Liver (tissue), 9 donors: ENCODE measurements around the gene NFYB. TPM values are rescaled to one million over a fixed set of nuclear protein-coding genes. Genes with fewer than 3 reads are reported as not detected.

ENCODE experiments used
- DNase-seq: peaks from one replicate; pipeline ENCODE4 v3.0.0-alpha.2; 2017; ENCODE audit warnings: low spot score
- H3K27ac ChIP-seq, 2 donors: one replicate each; pipeline ENCODE4 v1.7.0; 2013; ENCODE audit warnings: inconsistent platforms in 2 of 2, low read length in 2 of 2, control low read depth in 1 of 2, low read depth in 1 of 2, mild to moderate bottlenecking in 1 of 2
- H3K27me3 ChIP-seq, 4 donors: one replicate each; pipeline versions ENCODE4 v1.6.1 to v1.7.0; 2013; ENCODE audit warnings: low read length in 3 of 4, inconsistent platforms in 1 of 4, mild to moderate bottlenecking in 1 of 4, moderate library complexity in 1 of 4; ENCODE audit not compliant: control insufficient read depth in 4 of 4, insufficient read depth in 4 of 4
- H3K36me3 ChIP-seq, 4 donors: one replicate each; pipeline versions ENCODE4 v1.6.1 to v1.7.0; 2013; ENCODE audit warnings: low read length in 3 of 4, mild to moderate bottlenecking in 3 of 4, low read depth in 1 of 4, moderate library complexity in 1 of 4; ENCODE audit not compliant: control insufficient read depth in 4 of 4, insufficient read depth in 3 of 4
- H3K4me1 ChIP-seq, 4 donors: one replicate each; pipeline versions ENCODE4 v1.6.1 to v1.7.0; 2013; ENCODE audit warnings: low read length in 3 of 4, mild to moderate bottlenecking in 3 of 4, moderate library complexity in 1 of 4; ENCODE audit not compliant: control insufficient read depth in 4 of 4, insufficient read depth in 4 of 4
- H3K4me3 ChIP-seq, 3 donors: one replicate each; pipeline versions ENCODE4 v1.6.1 to v1.7.0; 2013; ENCODE audit warnings: low read length in 3 of 3, control low read depth in 1 of 3, low read depth in 1 of 3, mild to moderate bottlenecking in 1 of 3
- H3K9ac ChIP-seq, 2 donors: one replicate each; pipeline ENCODE4 v1.7.0; 2013; ENCODE audit warnings: low read length in 2 of 2, mild to moderate bottlenecking in 2 of 2, moderate library complexity in 2 of 2, control low read depth in 1 of 2, low read depth in 1 of 2
- H3K9me3 ChIP-seq, 4 donors: one replicate each; pipeline versions ENCODE4 v1.6.1 to v1.7.0; 2013; ENCODE audit warnings: low read length in 3 of 4; ENCODE audit not compliant: control insufficient read depth in 4 of 4
- EGR1 ChIP-seq, 2 donors: IDR thresholded peaks; 2 replicates each; pipeline ENCODE4 v1.6.1; 2016 to 2018; ENCODE audit warnings: antibody characterized with exemption in 2 of 2, low read depth in 2 of 2
- FOXA1 ChIP-seq: IDR thresholded peaks from 2 replicates; pipeline ENCODE4 v1.6.1; 2016; ENCODE audit warnings: antibody characterized with exemption
- FOXA2 ChIP-seq: IDR thresholded peaks from 2 replicates; pipeline ENCODE4 v1.6.1; 2016; ENCODE audit warnings: antibody characterized with exemption
- GABPA ChIP-seq, 2 donors: IDR thresholded peaks in 1 of 2; conservative IDR thresholded peaks in 1 of 2; 2 replicates each; pipeline ENCODE4 v1.6.1; 2016; ENCODE audit warnings: antibody characterized with exemption in 2 of 2, mild to moderate bottlenecking in 1 of 2, moderate library complexity in 1 of 2
- HNF4A ChIP-seq, 2 donors: conservative IDR thresholded peaks; 2 replicates each; pipeline ENCODE4 v1.6.1; 2016; ENCODE audit warnings: antibody characterized with exemption in 2 of 2, mild to moderate bottlenecking in 2 of 2
- HNF4G ChIP-seq: IDR thresholded peaks from 2 replicates; pipeline ENCODE4 v1.6.1; 2016; ENCODE audit warnings: antibody characterized with exemption
- JUND ChIP-seq, 2 donors: IDR thresholded peaks; 2 replicates each; pipeline ENCODE4 v1.6.1; 2016; ENCODE audit warnings: antibody characterized with exemption in 2 of 2
- NR2F2 ChIP-seq: IDR thresholded peaks from 2 replicates; pipeline ENCODE4 v1.6.1; 2016; ENCODE audit warnings: antibody characterized with exemption
- RAD21 ChIP-seq, 2 donors: IDR thresholded peaks; 2 replicates each; pipeline ENCODE4 v1.6.1; 2016; ENCODE audit warnings: antibody characterized with exemption in 2 of 2, mild to moderate bottlenecking in 2 of 2
- RXRA ChIP-seq, 2 donors: IDR thresholded peaks; 2 replicates each; pipeline ENCODE4 v1.6.1; 2017 to 2018; ENCODE audit warnings: antibody characterized with exemption in 2 of 2, mild to moderate bottlenecking in 1 of 2
- SP1 ChIP-seq: IDR thresholded peaks from 2 replicates; pipeline ENCODE4 v1.6.1; 2018; ENCODE audit warnings: antibody characterized with exemption, mild to moderate bottlenecking
- TAF1 ChIP-seq: conservative IDR thresholded peaks from 2 replicates; pipeline ENCODE4 v1.6.1; 2016; ENCODE audit warnings: antibody characterized with exemption, mild to moderate bottlenecking
- YY1 ChIP-seq: IDR thresholded peaks from 2 replicates; pipeline ENCODE4 v1.6.1; 2016; ENCODE audit warnings: antibody characterized with exemption, mild to moderate bottlenecking
- polyA plus RNA-seq, 2 donors: library from polyadenylated mRNA; stranded (reverse) in 1 of 2; unstranded in 1 of 2; fragments of 200-250 nt in 1 of 2; fragments of >200 nt in 1 of 2; fragmentation: Nextera tagmentation in 1 of 2; extraction: Ambion mirVana in 1 of 2; gene quantifications; one replicate each; pipeline versions ENCODE4 v1.2.1 to v1.2.3, GENCODE V29; 2013 to 2015
- total RNA-seq, 2 donors: library from RNA; depleted of rRNA; stranded (reverse); fragments of >200 nt; gene quantifications; one replicate each; pipeline ENCODE4 v1.2.3, GENCODE V29; 2014
- TF ChIP-seq, protein P1 (sequence below): IDR thresholded peaks from 2 replicates; pipeline ENCODE4 v1.6.1; 2016; ENCODE audit warnings: antibody characterized with exemption, mild to moderate bottlenecking
- TF ChIP-seq, protein P2 (sequence below): IDR thresholded peaks from 2 replicates; pipeline ENCODE4 v1.6.1; 2016; ENCODE audit warnings: antibody characterized with exemption
- TF ChIP-seq, protein P3 (sequence below): IDR thresholded peaks from 2 replicates; pipeline ENCODE4 v1.6.1; 2016; ENCODE audit warnings: antibody characterized with exemption
- TF ChIP-seq, protein P4 (sequence below): IDR thresholded peaks from 2 replicates; pipeline ENCODE4 v1.6.1; 2016; ENCODE audit warnings: antibody characterized with exemption
- TF ChIP-seq, protein P5 (sequence below): fragments of 150-350 bp; IDR thresholded peaks from 2 replicates; pipeline ENCODE4 v1.5.1; 2017; ENCODE audit warnings: improper control_type of control experiment, low read depth, low read length; ENCODE audit not compliant: missing input control
- donor health status: healthy.
- donor health status: healthy.
- donor health status: healthy.
- donor health status: healthy.
- donor health status: healthy.

NFYB gene
- total and polyA plus RNA-seq, 4 donors = 7.6 to 14.6 (median 11.5) TPM

DNA sequence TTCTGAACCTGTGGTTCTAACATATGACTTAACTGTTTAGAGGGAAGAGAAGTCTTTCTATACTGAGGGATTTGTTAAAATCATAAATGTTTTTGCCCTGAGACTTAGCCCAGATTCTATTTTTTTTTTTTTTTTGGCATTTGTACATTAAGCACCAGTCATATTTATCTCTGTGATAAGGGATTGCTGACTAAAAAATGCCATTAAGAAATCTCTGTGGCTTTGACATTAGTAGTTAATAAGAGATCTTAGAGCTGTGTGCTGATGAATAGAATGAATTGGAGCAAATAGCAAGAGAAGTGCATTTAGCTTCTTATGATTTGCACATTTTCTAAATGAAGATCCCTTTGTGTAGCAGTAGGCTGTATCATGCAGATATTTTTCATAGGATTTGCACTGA is 32.5 kb downstream of the NFYB start:
- Histone ChIP-seq H3K4me3 (no peak overlapping the region), H3K9ac (no peak overlapping the region), H3K36me3 (peaks cover 0 to 14% (median 9%) of the 10 kb centered on the region in 4 donors), H3K9me3 (no peaks in the 10 kb centered on the region), H3K27ac (no peak overlapping the region), H3K4me1 (peaks cover 2 to 14% (median 10%) of the 10 kb centered on the region in 4 donors), H3K27me3 (no peaks in the 10 kb centered on the region)
- no peak for TF ChIP-seq SP1
- TF ChIP-seq EGR1 (IDR thresholded peaks at IDR 0.05; ENCODE audit: low read depth in 2 of 2) = no peak
- no peak for TF ChIP-seq HNF4G
- TF ChIP-seq, protein P1, sequence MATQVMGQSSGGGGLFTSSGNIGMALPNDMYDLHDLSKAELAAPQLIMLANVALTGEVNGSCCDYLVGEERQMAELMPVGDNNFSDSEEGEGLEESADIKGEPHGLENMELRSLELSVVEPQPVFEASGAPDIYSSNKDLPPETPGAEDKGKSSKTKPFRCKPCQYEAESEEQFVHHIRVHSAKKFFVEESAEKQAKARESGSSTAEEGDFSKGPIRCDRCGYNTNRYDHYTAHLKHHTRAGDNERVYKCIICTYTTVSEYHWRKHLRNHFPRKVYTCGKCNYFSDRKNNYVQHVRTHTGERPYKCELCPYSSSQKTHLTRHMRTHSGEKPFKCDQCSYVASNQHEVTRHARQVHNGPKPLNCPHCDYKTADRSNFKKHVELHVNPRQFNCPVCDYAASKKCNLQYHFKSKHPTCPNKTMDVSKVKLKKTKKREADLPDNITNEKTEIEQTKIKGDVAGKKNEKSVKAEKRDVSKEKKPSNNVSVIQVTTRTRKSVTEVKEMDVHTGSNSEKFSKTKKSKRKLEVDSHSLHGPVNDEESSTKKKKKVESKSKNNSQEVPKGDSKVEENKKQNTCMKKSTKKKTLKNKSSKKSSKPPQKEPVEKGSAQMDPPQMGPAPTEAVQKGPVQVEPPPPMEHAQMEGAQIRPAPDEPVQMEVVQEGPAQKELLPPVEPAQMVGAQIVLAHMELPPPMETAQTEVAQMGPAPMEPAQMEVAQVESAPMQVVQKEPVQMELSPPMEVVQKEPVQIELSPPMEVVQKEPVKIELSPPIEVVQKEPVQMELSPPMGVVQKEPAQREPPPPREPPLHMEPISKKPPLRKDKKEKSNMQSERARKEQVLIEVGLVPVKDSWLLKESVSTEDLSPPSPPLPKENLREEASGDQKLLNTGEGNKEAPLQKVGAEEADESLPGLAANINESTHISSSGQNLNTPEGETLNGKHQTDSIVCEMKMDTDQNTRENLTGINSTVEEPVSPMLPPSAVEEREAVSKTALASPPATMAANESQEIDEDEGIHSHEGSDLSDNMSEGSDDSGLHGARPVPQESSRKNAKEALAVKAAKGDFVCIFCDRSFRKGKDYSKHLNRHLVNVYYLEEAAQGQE = no peak
- TF ChIP-seq FOXA1 = no peak
- TF ChIP-seq RXRA (IDR thresholded peaks at IDR 0.05) = no peak
- no peak for TF ChIP-seq NR2F2
- TF ChIP-seq, protein P2, sequence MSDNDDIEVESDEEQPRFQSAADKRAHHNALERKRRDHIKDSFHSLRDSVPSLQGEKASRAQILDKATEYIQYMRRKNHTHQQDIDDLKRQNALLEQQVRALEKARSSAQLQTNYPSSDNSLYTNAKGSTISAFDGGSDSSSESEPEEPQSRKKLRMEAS = no peak
- no peak for TF ChIP-seq FOXA2
- no peak for TF ChIP-seq GABPA (IDR thresholded peaks at IDR 0.05 in 1 of 2, conservative IDR thresholded peaks at IDR 0.05 in 1 of 2)
- TF ChIP-seq TAF1 = no peak
- no peak for TF ChIP-seq YY1
- TF ChIP-seq, protein P3, sequence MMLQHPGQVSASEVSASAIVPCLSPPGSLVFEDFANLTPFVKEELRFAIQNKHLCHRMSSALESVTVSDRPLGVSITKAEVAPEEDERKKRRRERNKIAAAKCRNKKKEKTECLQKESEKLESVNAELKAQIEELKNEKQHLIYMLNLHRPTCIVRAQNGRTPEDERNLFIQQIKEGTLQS = no peak
- no peak for TF ChIP-seq HNF4A (conservative IDR thresholded peaks at IDR 0.05)
- TF ChIP-seq JUND (IDR thresholded peaks at IDR 0.05) = no peak
- TF ChIP-seq, protein P4, sequence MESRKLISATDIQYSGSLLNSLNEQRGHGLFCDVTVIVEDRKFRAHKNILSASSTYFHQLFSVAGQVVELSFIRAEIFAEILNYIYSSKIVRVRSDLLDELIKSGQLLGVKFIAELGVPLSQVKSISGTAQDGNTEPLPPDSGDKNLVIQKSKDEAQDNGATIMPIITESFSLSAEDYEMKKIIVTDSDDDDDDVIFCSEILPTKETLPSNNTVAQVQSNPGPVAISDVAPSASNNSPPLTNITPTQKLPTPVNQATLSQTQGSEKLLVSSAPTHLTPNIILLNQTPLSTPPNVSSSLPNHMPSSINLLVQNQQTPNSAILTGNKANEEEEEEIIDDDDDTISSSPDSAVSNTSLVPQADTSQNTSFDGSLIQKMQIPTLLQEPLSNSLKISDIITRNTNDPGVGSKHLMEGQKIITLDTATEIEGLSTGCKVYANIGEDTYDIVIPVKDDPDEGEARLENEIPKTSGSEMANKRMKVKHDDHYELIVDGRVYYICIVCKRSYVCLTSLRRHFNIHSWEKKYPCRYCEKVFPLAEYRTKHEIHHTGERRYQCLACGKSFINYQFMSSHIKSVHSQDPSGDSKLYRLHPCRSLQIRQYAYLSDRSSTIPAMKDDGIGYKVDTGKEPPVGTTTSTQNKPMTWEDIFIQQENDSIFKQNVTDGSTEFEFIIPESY = no peak
- TF ChIP-seq, protein P5, sequence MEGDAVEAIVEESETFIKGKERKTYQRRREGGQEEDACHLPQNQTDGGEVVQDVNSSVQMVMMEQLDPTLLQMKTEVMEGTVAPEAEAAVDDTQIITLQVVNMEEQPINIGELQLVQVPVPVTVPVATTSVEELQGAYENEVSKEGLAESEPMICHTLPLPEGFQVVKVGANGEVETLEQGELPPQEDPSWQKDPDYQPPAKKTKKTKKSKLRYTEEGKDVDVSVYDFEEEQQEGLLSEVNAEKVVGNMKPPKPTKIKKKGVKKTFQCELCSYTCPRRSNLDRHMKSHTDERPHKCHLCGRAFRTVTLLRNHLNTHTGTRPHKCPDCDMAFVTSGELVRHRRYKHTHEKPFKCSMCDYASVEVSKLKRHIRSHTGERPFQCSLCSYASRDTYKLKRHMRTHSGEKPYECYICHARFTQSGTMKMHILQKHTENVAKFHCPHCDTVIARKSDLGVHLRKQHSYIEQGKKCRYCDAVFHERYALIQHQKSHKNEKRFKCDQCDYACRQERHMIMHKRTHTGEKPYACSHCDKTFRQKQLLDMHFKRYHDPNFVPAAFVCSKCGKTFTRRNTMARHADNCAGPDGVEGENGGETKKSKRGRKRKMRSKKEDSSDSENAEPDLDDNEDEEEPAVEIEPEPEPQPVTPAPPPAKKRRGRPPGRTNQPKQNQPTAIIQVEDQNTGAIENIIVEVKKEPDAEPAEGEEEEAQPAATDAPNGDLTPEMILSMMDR = no peak
- TF ChIP-seq RAD21 (IDR thresholded peaks at IDR 0.05) = no peak
- DNase-seq = no peak
